BJ (cell line): ENCODE measurements around the gene TMEM121B. TPM values are rescaled to one million over a fixed set of nuclear protein-coding genes. Genes with fewer than 3 reads are reported as not detected.
"Not testable (repeated sequence)": the region's sequence is repeated elsewhere in the genome, so short reads cannot be mapped to it uniquely, and the experiment has no call there.

ENCODE experiments used
- CTCF ChIA-PET: fragments of 350-600 bp; formaldehyde crosslinking; extraction: SDS; loops from one replicate; lab custom pipeline; 2021; ENCODE audit warnings: antibody characterized with exemption, inconsistent platforms; lab: Yijun Ruan, JAX
- POLR2A ChIA-PET: fragments of 300-600 bp; sonication (Branson Sonifier 250); formaldehyde crosslinking; extraction: SDS; loops from one replicate; lab custom pipeline; 2021; ENCODE audit warnings: antibody characterized with exemption; lab: Charles Lee
- DNase-seq: peaks from one replicate; pipeline ENCODE4 v3.0.0-alpha.2; 2011; ENCODE audit warnings: low read depth
- H3K27me3 ChIP-seq: 2 replicates; pipeline ENCODE4 v1.6.0; 2011; ENCODE audit warnings: low read length; ENCODE audit not compliant: control insufficient read depth, insufficient read depth
- H3K36me3 ChIP-seq: 2 replicates; pipeline ENCODE4 v1.5.1; 2011; ENCODE audit warnings: low read length; ENCODE audit not compliant: control insufficient read depth, insufficient read depth
- H3K4me3 ChIP-seq: 2 replicates; pipeline ENCODE4 v1.5.1; 2011; ENCODE audit warnings: low read depth, mild to moderate bottlenecking, control low read depth, low read length
- polyA plus RNA-seq: library from polyadenylated mRNA; depleted of rRNA; stranded (reverse); fragments of >200 nt; gene quantifications from 2 replicates; pipeline ENCODE4 v1.2.3, GENCODE V29; 2011
- TF ChIP-seq, protein P1 (sequence below): IDR thresholded peaks from 2 replicates; pipeline ENCODE4 v1.5.1; 2011; ENCODE audit warnings: low read depth, mild to moderate bottlenecking, control low read depth, inconsistent platforms, low read length, moderate library complexity; ENCODE audit not compliant: insufficient read depth

Gene TMEM121B
- polyA plus RNA-seq, 1 experiment, result 0.04 TPM

DNA sequence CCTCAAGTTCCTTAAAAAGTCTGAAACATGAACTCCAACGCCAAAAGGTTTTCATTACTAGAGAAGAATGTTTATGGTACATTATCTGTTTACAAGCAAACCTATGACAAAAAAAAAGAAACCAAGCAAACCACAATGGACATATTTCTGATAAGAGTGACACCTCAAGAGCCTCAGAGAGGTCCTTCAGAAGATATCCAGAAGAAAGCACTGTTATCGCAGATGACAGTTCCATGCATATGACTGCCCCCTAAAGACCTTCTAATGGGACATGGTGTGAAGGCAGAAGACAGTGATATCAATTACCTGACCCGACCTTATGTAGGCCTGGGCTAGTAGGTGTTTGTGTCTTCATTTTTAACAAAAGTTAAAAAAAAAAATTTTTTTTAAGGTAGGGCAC lies 34.8 kb upstream of the TMEM121B start:
- no peak for DNase-seq
- Histone ChIP-seq H3K36me3 (no peaks in the 10 kb centered on the region), H3K4me3 (no peak overlapping the region), H3K27me3 (no peaks in the 10 kb centered on the region)
- TF ChIP-seq, protein P1, sequence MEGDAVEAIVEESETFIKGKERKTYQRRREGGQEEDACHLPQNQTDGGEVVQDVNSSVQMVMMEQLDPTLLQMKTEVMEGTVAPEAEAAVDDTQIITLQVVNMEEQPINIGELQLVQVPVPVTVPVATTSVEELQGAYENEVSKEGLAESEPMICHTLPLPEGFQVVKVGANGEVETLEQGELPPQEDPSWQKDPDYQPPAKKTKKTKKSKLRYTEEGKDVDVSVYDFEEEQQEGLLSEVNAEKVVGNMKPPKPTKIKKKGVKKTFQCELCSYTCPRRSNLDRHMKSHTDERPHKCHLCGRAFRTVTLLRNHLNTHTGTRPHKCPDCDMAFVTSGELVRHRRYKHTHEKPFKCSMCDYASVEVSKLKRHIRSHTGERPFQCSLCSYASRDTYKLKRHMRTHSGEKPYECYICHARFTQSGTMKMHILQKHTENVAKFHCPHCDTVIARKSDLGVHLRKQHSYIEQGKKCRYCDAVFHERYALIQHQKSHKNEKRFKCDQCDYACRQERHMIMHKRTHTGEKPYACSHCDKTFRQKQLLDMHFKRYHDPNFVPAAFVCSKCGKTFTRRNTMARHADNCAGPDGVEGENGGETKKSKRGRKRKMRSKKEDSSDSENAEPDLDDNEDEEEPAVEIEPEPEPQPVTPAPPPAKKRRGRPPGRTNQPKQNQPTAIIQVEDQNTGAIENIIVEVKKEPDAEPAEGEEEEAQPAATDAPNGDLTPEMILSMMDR, result no peak
- CTCF ChIA-PET, result interaction anchor here (1.1 to 9.9 kb wide), 2 partner anchors 12 to 16 kb away, joined by 3 to 104 read pairs; no protein-coding TSS in a partner anchor
- POLR2A ChIA-PET, result no interaction called here

DNA sequence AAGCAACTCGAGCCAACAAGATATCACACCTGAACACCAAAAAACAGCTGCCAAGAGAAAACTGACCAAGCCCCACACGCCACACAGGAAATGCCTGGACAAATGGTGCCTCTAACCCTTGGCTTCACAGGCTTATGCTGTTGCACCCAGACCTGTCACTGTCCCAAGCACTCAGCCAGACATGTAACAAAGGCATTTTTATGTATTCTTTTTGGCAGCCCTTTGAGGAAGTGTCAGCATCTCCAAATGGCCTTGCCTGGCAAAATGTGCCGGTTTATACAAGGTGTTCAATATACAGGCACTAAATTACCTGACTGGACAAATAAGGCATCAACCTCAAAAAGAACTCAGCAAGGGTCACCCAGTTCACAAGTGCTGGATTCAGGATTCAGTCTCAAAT lies 31.8 kb upstream of the TMEM121B start:
- no peak for DNase-seq
- Histone ChIP-seq H3K36me3 (0 out of 2 replicates have a peak, but pooled peaks cover 3% of the 10 kb centered on the region), H3K4me3 (no peak overlapping the region), H3K27me3 (no peaks in the 10 kb centered on the region)
- TF ChIP-seq, protein P1, result no peak
- ChIA-PET CTCF (interaction anchor here (1.2 to 1.3 kb wide), 2 partner anchors 14 to 19 kb away, joined by 3 to 5 read pairs; no protein-coding TSS in a partner anchor), POLR2A (no interaction called here)

DNA sequence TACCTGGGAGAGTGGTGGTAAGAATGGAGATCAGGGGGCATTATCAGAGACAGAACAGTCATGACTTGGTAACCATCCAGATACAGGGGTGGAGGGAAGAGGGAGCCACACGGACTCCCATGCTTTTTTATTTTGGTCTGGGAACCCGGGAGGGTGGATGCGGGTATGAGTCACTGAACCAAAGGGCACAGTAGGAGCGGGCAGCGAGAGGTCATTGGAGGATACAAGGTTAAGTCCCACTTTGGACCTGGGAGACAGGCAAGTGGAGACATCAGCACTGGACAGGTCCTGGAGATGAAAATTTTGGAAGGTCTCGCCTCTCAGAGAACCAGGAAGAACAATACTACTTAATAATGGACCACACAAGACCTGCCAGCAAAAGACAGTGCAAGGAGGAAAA lies 31.2 kb upstream of the TMEM121B start:
- ChIA-PET POLR2A (no interaction called here), CTCF (interaction anchor here (1.3 kb wide), 1 partner anchor 19 kb away, joined by 5 read pairs; no protein-coding TSS in a partner anchor)
- DNase-seq, result no peak
- H3K36me3 ChIP-seq, result peaks cover 6% of the 10 kb centered on the region
- H3K4me3 ChIP-seq, result no peak overlapping the region
- no peaks in the 10 kb centered on the region for H3K27me3 ChIP-seq
- TF ChIP-seq, protein P1, result no peak

DNA sequence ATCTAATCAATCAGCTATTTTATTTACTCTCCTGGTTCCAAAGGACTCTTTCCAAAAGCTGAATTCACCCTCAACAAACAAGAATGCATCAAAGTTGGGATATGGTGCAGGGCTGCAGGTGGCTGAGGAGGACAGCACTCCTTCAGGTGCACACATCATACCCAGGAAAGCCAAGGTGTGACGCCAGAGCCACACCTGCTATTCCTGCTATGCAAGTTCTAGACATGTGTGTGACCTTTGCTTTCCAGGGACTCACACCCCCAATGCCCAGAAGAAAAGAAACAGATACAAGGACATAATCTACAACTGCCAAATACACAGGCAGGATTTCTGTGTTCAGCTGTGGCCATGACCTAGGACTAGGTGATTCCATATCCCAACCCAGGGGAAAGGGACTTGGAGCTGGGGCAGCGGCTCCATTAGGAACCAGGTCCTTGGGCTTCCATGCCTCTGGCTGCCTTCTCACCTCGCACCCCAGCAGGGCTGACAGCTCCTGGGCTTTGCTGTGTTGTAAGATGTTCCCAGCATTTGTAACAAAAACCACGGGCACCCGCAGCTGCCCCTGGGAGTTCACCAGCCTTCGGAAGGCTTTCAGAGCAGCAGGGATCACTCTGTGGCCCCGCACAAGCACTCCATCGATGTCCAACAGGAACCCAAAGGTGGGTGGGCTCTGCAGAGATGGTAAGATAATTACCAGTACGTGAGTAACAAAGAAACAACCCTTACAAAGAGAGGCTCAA lies 28.1 kb upstream of the TMEM121B start:
- TF ChIP-seq, protein P1, result no peak
- no peak for DNase-seq
- POLR2A ChIA-PET, result no interaction called here
- Histone ChIP-seq H3K4me3 (no peak overlapping the region), H3K27me3 (no peaks in the 10 kb centered on the region), H3K36me3 (peaks cover 6% of the 10 kb centered on the region)
- CTCF ChIA-PET, result interaction anchor here (1.0 kb wide), 1 partner anchor 23 kb away, joined by 4 read pairs; no protein-coding TSS in a partner anchor

DNA sequence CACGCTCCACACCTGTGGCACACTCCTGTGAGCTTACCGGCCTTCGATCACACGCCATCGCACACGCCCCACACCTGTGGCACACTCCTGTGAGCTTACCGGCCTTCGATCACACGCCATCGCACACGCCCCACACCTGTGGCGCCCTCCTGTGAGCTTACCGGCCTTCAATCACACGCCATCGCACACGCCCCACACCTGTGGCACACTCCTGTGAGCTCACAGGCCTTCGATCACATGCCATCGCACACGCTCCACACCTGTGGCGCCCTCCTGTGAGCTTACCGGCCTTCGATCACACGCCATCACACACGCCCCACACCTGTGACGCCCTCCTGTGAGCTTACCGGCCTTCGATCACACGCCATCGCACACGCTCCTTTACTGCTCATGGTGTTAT lies 26.3 kb upstream of the TMEM121B start:
- DNase-seq, H3K27me3 ChIP-seq, H3K4me3 ChIP-seq, POLR2A ChIA-PET: not testable (repeated sequence)
- CTCF ChIA-PET, result interaction anchor here (0.7 to 0.9 kb wide), 2 partner anchors 24 to 69 kb away, joined by 3 read pairs; no protein-coding TSS in a partner anchor
- H3K36me3 ChIP-seq, result peaks cover 13% of the 10 kb centered on the region
